ENCODE measurements around the gene NACC1. TPM values are rescaled to one million over a fixed set of nuclear protein-coding genes. Genes with fewer than 3 reads are reported as not detected.

NACC1 gene
- 53.9 and 62.5 TPM in 2 replicates for total RNA-seq

- H2AFZ ChIP-seq (ENCODE audit: low read length): peak within 1 kb of the TSS; percentile 85
- H3K9me3 ChIP-seq (ENCODE audit: low read depth, low read length): no peaks in the 10 kb centered on the region
- peaks cover 51% of the 10 kb centered on the region for H3K4me1 ChIP-seq (ENCODE audit: insufficient read depth, low read length)
- H3K27me3 ChIP-seq (ENCODE audit: insufficient read depth, low read length): no peaks in the 10 kb centered on the region
- peak within 1 kb of the TSS; percentile 94 for H3K4me2 ChIP-seq (ENCODE audit: insufficient read depth, low read length)
- peak within 1 kb of the TSS; percentile 99 for H3K4me3 ChIP-seq (ENCODE audit: insufficient read depth, low read length)
- peaks cover 63% of the 10 kb centered on the region for H3K79me2 ChIP-seq (ENCODE audit: insufficient read depth, low read length)
- H4K20me1 ChIP-seq (ENCODE audit: insufficient read depth, low read length): peaks cover 35% of the 10 kb centered on the region
- TF ChIP-seq CTCF (IDR thresholded peaks at IDR 0.05; ENCODE audit: extremely low read depth, low read depth, low read length): no peak
- peak within 1 kb of the TSS; percentile 96 for H3K27ac ChIP-seq (ENCODE audit: low read depth, low read length)
- peak; percentile 99 for DNase-seq (ENCODE audit: insufficient read length, low spot score, missing footprints)
- H3K36me3 ChIP-seq (ENCODE audit: insufficient read depth, low read length): peaks cover 18% of the 10 kb centered on the region
Measured at GRCh38 chr19:13117772-13118423, at the start of gene NACC1. Gene NACC1 (plus strand): TSS chr19:13118264. CDS start chr19:13135208, 16,944 bp downstream.

- Histone ChIP-seq H3K4me2 (ENCODE audit: insufficient read depth, low read length) (no peak overlapping the region), H3K27me3 (ENCODE audit: insufficient read depth, low read length) (no peaks in the 10 kb centered on the region), H3K4me1 (ENCODE audit: insufficient read depth, low read length) (no peaks in the 10 kb centered on the region), H3K36me3 (ENCODE audit: insufficient read depth, low read length) (peaks cover 15% of the 10 kb centered on the region), H3K4me3 (ENCODE audit: insufficient read depth, low read length) (no peak overlapping the region), H3K79me2 (ENCODE audit: insufficient read depth, low read length) (peaks cover 84% of the 10 kb centered on the region), H3K27ac (ENCODE audit: low read depth, low read length) (no peak overlapping the region), H4K20me1 (ENCODE audit: insufficient read depth, low read length) (peaks cover 45% of the 10 kb centered on the region), H2AFZ (ENCODE audit: low read length) (no peak overlapping the region), H3K9me3 (ENCODE audit: low read depth, low read length) (no peaks in the 10 kb centered on the region)
- no peak for TF ChIP-seq CTCF (IDR thresholded peaks at IDR 0.05; ENCODE audit: extremely low read depth, low read depth, low read length)
- no peak for DNase-seq (ENCODE audit: insufficient read length, low spot score, missing footprints)
Measured at GRCh38 chr19:13069415-13070359, 48.4 kb upstream of the NACC1 start.

GRCh38 chr19:13070425-13071140, 47.5 kb upstream of the NACC1 start:
- H3K4me3 ChIP-seq (ENCODE audit: insufficient read depth, low read length): no peak overlapping the region
- no peak for TF ChIP-seq CTCF (IDR thresholded peaks at IDR 0.05; ENCODE audit: extremely low read depth, low read depth, low read length)
- H3K36me3 ChIP-seq (ENCODE audit: insufficient read depth, low read length): peaks cover 20% of the 10 kb centered on the region
- H3K27me3 ChIP-seq (ENCODE audit: insufficient read depth, low read length): no peaks in the 10 kb centered on the region
- no peak overlapping the region for H3K27ac ChIP-seq (ENCODE audit: low read depth, low read length)
- H3K9me3 ChIP-seq (ENCODE audit: low read depth, low read length): no peaks in the 10 kb centered on the region
- H4K20me1 ChIP-seq (ENCODE audit: insufficient read depth, low read length): peaks cover 49% of the 10 kb centered on the region
- no peak overlapping the region for H2AFZ ChIP-seq (ENCODE audit: low read length)
- no peak overlapping the region for H3K4me2 ChIP-seq (ENCODE audit: insufficient read depth, low read length)
- H3K4me1 ChIP-seq (ENCODE audit: insufficient read depth, low read length): no peaks in the 10 kb centered on the region
- DNase-seq (ENCODE audit: insufficient read length, low spot score, missing footprints): no peak
- H3K79me2 ChIP-seq (ENCODE audit: insufficient read depth, low read length): peaks cover 75% of the 10 kb centered on the region

Data from osteoblast (primary cell).